ENCODE data around the gene RBM33. TPM values are rescaled to one million over a fixed set of nuclear protein-coding genes. Genes with fewer than 3 reads are reported as not detected.

Gene RBM33
- total and polyA plus RNA-seq, 2 donors, result 23.5 to 58.5 TPM

DNA sequence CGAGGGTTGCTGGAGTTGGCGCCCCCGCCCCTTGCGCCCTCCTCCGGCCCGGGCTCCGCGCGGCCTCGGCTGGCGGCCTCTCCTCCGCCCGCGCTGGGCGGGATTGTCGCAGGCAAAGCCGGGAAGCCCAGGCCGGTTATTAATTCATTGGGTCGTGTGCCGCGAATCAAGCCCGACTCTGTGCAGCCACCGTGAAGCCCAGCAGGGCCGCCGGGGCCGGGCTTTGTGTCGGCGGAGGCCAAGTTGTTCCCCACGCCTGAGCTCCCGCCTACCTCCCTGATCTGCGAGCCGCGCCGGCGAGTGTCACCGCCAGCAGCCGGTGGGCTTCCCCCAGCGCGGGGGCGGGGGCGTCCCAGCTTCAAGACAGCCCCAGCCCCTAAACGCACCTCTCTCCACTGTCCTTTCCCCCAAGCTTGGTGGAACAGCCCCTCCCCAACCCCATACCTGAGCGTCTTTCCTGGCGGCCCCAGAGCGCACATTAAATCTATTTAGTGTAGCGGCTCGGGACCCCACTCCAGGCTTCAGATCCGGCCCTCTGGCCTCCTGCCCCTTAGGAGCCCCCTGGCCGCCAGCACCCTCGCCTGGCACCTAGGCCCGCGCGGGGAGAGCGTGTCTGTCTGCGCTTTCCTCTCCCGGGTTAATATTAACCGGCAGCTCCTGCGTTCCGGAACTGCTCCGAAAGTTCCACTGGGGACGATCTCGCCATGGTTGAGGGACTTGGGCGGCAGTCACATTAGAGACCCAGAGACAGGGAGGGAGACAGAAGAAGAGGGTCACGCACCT is 164.3 kb downstream of the RBM33 start:
- Histone ChIP-seq H3K9me3 (ENCODE audit: control insufficient read depth in 2 of 2, insufficient read depth in 1 of 2, low read length in 1 of 2) (peaks cover 0 to 2% of the 10 kb centered on the region in 2 donors), H3K4me1 (ENCODE audit: control insufficient read depth in 2 of 2, insufficient read depth in 2 of 2, low read length in 2 of 2) (peaks cover 11 to 13% of the 10 kb centered on the region in 2 donors), H3K36me3 (ENCODE audit: control insufficient read depth in 2 of 2, insufficient read depth in 2 of 2, low read length in 1 of 2) (no peaks in the 10 kb centered on the region), H3K27ac (ENCODE audit: low read depth in 1 of 2, low read length in 1 of 2) (no peak overlapping the region), H3K4me3 (ENCODE audit: low read length in 2 of 2) (no peak overlapping the region), H3K27me3 (ENCODE audit: control insufficient read depth in 2 of 2, insufficient read depth in 1 of 2, low read length in 1 of 2) (peaks cover 97 to 99% of the 10 kb centered on the region in 2 donors)
- no peak for DNase-seq (ENCODE audit: low read depth in 6 of 9, low spot score in 9 of 9)
- 2% methylated on average over 64 of the region's 64 CpGs for WGBS

DNA sequence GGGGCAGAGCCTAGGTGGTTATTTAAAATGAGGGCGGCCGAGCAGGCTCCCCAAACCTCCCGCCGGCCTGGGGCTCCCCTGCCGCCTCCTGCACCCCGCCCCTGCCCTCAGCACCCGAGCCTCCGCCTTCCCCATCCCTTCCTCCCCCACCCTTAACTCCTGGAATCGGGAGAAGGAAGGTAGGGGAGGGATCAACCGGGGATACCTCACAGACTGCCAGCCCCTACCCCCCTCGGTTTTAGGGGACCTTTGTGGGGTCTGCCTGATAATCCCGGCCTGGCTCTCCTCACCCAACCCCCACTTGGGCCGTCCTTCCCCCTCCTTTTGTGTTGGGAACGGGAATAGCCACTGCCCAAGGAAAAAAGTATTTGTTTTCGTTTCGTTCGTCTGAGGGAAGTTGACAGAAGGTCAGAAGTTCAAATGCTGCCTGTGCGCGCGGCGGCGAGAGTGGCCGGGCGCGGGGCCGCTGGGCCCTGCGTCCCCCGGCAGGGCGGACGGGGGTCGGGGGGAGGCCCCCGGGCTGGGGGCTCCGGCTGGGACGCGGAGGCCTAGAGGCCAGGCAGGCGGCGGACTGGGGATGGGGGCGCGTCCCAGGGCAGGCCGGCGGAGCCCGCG is 165.0 kb downstream of the RBM33 start:
- no peak overlapping the region for H3K4me3 ChIP-seq (ENCODE audit: low read length in 2 of 2)
- no peak for DNase-seq (ENCODE audit: low read depth in 6 of 9, low spot score in 9 of 9)
- H3K4me1 ChIP-seq (ENCODE audit: control insufficient read depth in 2 of 2, insufficient read depth in 2 of 2, low read length in 2 of 2), result peaks cover 7 to 10% of the 10 kb centered on the region in 2 donors
- H3K9me3 ChIP-seq (ENCODE audit: control insufficient read depth in 2 of 2, insufficient read depth in 1 of 2, low read length in 1 of 2), result peaks cover 0 to 2% of the 10 kb centered on the region in 2 donors
- H3K27me3 ChIP-seq (ENCODE audit: control insufficient read depth in 2 of 2, insufficient read depth in 1 of 2, low read length in 1 of 2), result peaks cover 97 to 99% of the 10 kb centered on the region in 2 donors
- H3K36me3 ChIP-seq (ENCODE audit: control insufficient read depth in 2 of 2, insufficient read depth in 2 of 2, low read length in 1 of 2), result no peaks in the 10 kb centered on the region
- WGBS, result 4% methylated on average over 43 of the region's 43 CpGs
- H3K27ac ChIP-seq (ENCODE audit: low read depth in 1 of 2, low read length in 1 of 2), result no peak overlapping the region

DNA sequence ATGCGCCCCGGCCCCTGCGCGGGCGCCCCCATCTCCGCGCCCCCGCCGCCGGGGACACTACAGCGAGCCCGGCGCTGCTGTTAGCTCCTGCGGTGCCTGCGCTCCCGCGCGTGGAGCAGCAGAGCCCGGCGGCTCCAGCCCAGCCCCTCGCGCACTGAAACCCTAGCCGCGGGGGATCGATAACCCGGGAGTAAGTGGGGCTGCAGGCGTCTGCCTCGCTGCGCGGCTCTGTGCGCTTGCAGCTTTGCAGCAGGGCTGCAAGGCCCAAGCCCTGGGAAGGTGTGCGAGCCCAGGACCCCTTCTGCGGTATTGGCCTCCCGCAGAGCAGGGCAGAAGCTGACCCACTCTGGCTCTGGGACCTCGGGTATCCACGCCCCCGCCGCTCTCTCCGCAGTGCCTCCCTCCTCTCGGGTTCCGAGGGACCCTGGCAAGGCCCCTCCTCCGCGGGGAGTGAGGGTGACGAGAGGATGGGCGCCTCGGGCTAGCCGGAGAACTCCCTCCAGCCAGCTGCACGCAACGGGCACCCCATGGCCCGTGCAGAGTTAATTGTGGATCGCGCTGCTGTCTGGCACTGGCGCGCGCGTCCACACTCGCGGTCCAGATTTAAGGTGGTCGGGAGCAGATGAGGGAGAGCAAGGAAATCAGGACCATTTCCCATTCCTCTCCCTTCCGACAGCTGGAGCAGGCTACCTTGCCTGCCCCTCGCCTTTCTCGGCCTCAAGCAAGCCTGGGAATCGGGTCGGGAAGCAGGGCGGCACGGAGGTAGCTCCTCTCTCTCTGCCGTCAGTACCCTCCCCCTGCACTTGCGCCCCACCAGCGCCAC is 165.7 kb downstream of the RBM33 start:
- DNase-seq (ENCODE audit: low read depth in 6 of 9, low spot score in 9 of 9), result no peak
- peaks cover 0 to 2% of the 10 kb centered on the region in 2 donors for H3K9me3 ChIP-seq (ENCODE audit: control insufficient read depth in 2 of 2, insufficient read depth in 1 of 2, low read length in 1 of 2)

GRCh38 chr7:155810770-155811559 is 166.5 kb downstream of the RBM33 start:
- no peak overlapping the region for H3K4me3 ChIP-seq (ENCODE audit: low read length in 2 of 2)
- no peaks in the 10 kb centered on the region for H3K36me3 ChIP-seq (ENCODE audit: control insufficient read depth in 2 of 2, insufficient read depth in 2 of 2, low read length in 1 of 2)
- no peak overlapping the region for H3K27ac ChIP-seq (ENCODE audit: low read depth in 1 of 2, low read length in 1 of 2)
- peaks cover 94 to 97% of the 10 kb centered on the region in 2 donors for H3K27me3 ChIP-seq (ENCODE audit: control insufficient read depth in 2 of 2, insufficient read depth in 1 of 2, low read length in 1 of 2)
- H3K9me3 ChIP-seq (ENCODE audit: control insufficient read depth in 2 of 2, insufficient read depth in 1 of 2, low read length in 1 of 2), result peaks cover 0 to 2% of the 10 kb centered on the region in 2 donors
- no peak for DNase-seq (ENCODE audit: low read depth in 6 of 9, low spot score in 9 of 9)
- H3K4me1 ChIP-seq (ENCODE audit: control insufficient read depth in 2 of 2, insufficient read depth in 2 of 2, low read length in 2 of 2), result peaks cover 0 to 2% of the 10 kb centered on the region in 2 donors
- WGBS, result 8% methylated on average over 21 of the region's 21 CpGs

More for the DNA sequence above, 165.7 kb downstream of the RBM33 start:
- Histone ChIP-seq H3K27me3 (ENCODE audit: control insufficient read depth in 2 of 2, insufficient read depth in 1 of 2, low read length in 1 of 2) (peaks cover 97% of the 10 kb centered on the region in 2 donors), H3K36me3 (ENCODE audit: control insufficient read depth in 2 of 2, insufficient read depth in 2 of 2, low read length in 1 of 2) (no peaks in the 10 kb centered on the region), H3K27ac (ENCODE audit: low read depth in 1 of 2, low read length in 1 of 2) (no peak overlapping the region), H3K4me1 (ENCODE audit: control insufficient read depth in 2 of 2, insufficient read depth in 2 of 2, low read length in 2 of 2) (peaks cover 2 to 6% of the 10 kb centered on the region in 2 donors), H3K4me3 (ENCODE audit: low read length in 2 of 2) (no peak overlapping the region)
- 4% methylated on average over 69 of the region's 69 CpGs for WGBS

DNA sequence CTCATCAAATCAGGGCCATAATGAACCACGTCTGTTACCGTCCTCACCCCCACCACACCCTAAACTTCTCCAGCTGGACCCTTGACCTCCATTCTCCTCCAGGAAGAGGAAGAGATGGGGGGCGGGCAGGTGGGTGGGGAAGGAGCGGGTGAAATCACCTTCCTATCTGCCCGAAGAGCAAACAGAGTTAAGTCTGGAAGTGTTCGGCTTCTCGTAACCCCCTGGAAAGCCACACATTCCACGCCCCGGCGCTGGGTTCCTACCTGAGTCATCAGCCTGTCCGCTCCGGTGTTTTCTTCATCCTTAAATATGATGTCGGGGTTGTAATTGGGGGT is 167.1 kb downstream of the RBM33 start:
- no peak overlapping the region for H3K27ac ChIP-seq (ENCODE audit: low read depth in 1 of 2, low read length in 1 of 2)
- peaks cover 91 to 95% of the 10 kb centered on the region in 2 donors for H3K27me3 ChIP-seq (ENCODE audit: control insufficient read depth in 2 of 2, insufficient read depth in 1 of 2, low read length in 1 of 2)
- peaks cover 0 to under 1% of the 10 kb centered on the region in 2 donors for H3K9me3 ChIP-seq (ENCODE audit: control insufficient read depth in 2 of 2, insufficient read depth in 1 of 2, low read length in 1 of 2)
- WGBS, result 6% methylated on average over 13 of the region's 13 CpGs
- H3K4me3 ChIP-seq (ENCODE audit: low read length in 2 of 2), result no peak overlapping the region
- DNase-seq (ENCODE audit: low read depth in 6 of 9, low spot score in 9 of 9), result no peak
- H3K4me1 ChIP-seq (ENCODE audit: control insufficient read depth in 2 of 2, insufficient read depth in 2 of 2, low read length in 2 of 2), result no peaks in the 10 kb centered on the region
- no peaks in the 10 kb centered on the region for H3K36me3 ChIP-seq (ENCODE audit: control insufficient read depth in 2 of 2, insufficient read depth in 2 of 2, low read length in 1 of 2)

- Histone ChIP-seq H3K27ac (ENCODE audit: low read depth in 1 of 2, low read length in 1 of 2) (no peak within 1 kb of the TSS), H3K4me3 (ENCODE audit: low read length in 2 of 2) (no peak within 1 kb of the TSS), H3K27me3 (ENCODE audit: control insufficient read depth in 2 of 2, insufficient read depth in 1 of 2, low read length in 1 of 2) (peaks cover 85 to 91% of the 10 kb centered on the region in 2 donors), H3K36me3 (ENCODE audit: control insufficient read depth in 2 of 2, insufficient read depth in 2 of 2, low read length in 1 of 2) (no peaks in the 10 kb centered on the region), H3K4me1 (ENCODE audit: control insufficient read depth in 2 of 2, insufficient read depth in 2 of 2, low read length in 2 of 2) (no peaks in the 10 kb centered on the region), H3K9me3 (ENCODE audit: control insufficient read depth in 2 of 2, insufficient read depth in 1 of 2, low read length in 1 of 2) (no peaks in the 10 kb centered on the region)
- WGBS, result 3% methylated on average over 53 of the region's 53 CpGs
- no peak for DNase-seq (ENCODE audit: low read depth in 6 of 9, low spot score in 9 of 9)
Measured at GRCh38 chr7:155811895-155812761, 167.7 kb downstream of the RBM33 start, which contains the start of gene SHH. SHH (minus strand) TSS chr7:155812463; CDS start chr7:155812122, 341 bp downstream.

GRCh38 chr7:155813125-155813524 is 168.7 kb downstream of the RBM33 start:
- no peaks in the 10 kb centered on the region for H3K9me3 ChIP-seq (ENCODE audit: control insufficient read depth in 2 of 2, insufficient read depth in 1 of 2, low read length in 1 of 2)
- no peak for DNase-seq (ENCODE audit: low read depth in 6 of 9, low spot score in 9 of 9)
- peaks cover 75 to 81% of the 10 kb centered on the region in 2 donors for H3K27me3 ChIP-seq (ENCODE audit: control insufficient read depth in 2 of 2, insufficient read depth in 1 of 2, low read length in 1 of 2)
- H3K4me3 ChIP-seq (ENCODE audit: low read length in 2 of 2), result no peak overlapping the region
- H3K4me1 ChIP-seq (ENCODE audit: control insufficient read depth in 2 of 2, insufficient read depth in 2 of 2, low read length in 2 of 2), result no peaks in the 10 kb centered on the region
- no peaks in the 10 kb centered on the region for H3K36me3 ChIP-seq (ENCODE audit: control insufficient read depth in 2 of 2, insufficient read depth in 2 of 2, low read length in 1 of 2)
- 10% methylated on average over 8 of the region's 8 CpGs for WGBS
- H3K27ac ChIP-seq (ENCODE audit: low read depth in 1 of 2, low read length in 1 of 2), result no peak overlapping the region
